ENCODE measurements around the gene TAX1BP1. TPM values are rescaled to one million over a fixed set of nuclear protein-coding genes. Genes with fewer than 3 reads are reported as not detected.

The TAX1BP1 gene
- total RNA-seq, 1 donor from 2014 or later: 133 TPM

Other genes with a start within 250 kb of the TAX1BP1 start
- 21.9 and 23.9 TPM in 2 replicates for gene HIBADH, start 77.3 kb upstream of the TAX1BP1 start, total RNA-seq